ENCODE results near the gene MBD3.

GRCh38 chr19:1590641-1591397, 1.8 kb downstream of the MBD3 start:
- TF ChIP-seq EZH2 (IDR thresholded peaks at IDR 0.05; ENCODE audit: low read length) (no peak), CTCF (optimal IDR thresholded peaks at IDR 0.05 in 1 of 3, IDR thresholded peaks at IDR 0.05 in 1 of 3, conservative IDR thresholded peaks at IDR 0.05 in 1 of 3; ENCODE audit: extremely low read depth in 1 of 3, insufficient read depth in 2 of 3, low read length in 3 of 3) (peak; percentile 31 to 48 (median 34))
